Upper lobe of left lung (tissue), 6 donors: ENCODE results near the gene RSRC1. TPM values are rescaled to one million over a fixed set of nuclear protein-coding genes. Genes with fewer than 3 reads are reported as not detected.
"Not testable (repeated sequence)": the region's sequence is repeated elsewhere in the genome, so short reads cannot be mapped to it uniquely, and the experiment has no call there.

Source experiments
- ATAC-seq, 2 donors: fragments of 200-7000 bp; cut with Tn5 transposase; one replicate each; pipeline ENCODE4 v1.9.1; 2022; ENCODE audit warnings: mild to moderate bottlenecking in 2 of 2, moderate library complexity in 2 of 2; ENCODE audit not compliant: low FRiP score in 2 of 2
- DNase-seq, 2 donors: peaks; one replicate each; pipeline ENCODE4 v3.0.0-alpha.2; 2019 to 2020
- H3K27ac ChIP-seq, 4 donors: fragments of 200-600 bp; sonication (generic); one replicate each; pipeline ENCODE4 v1.5.1; 2016 to 2019
- H3K27me3 ChIP-seq, 4 donors: fragments of 200-600 bp; sonication (generic); one replicate each; pipeline ENCODE4 v1.5.1; 2017 to 2019
- H3K36me3 ChIP-seq, 4 donors: fragments of 200-600 bp; sonication (generic); one replicate each; pipeline ENCODE4 v1.5.1; 2016 to 2019
- H3K4me1 ChIP-seq, 4 donors: fragments of 200-600 bp; sonication (generic); one replicate each; pipeline ENCODE4 v1.5.1; 2018 to 2019
- H3K4me3 ChIP-seq, 4 donors: fragments of 200-600 bp; sonication (generic); one replicate each; pipeline ENCODE4 v1.5.1; 2017 to 2019; ENCODE audit warnings: mild to moderate bottlenecking in 2 of 4, moderate library complexity in 1 of 4
- H3K9me3 ChIP-seq, 4 donors: fragments of 200-600 bp; sonication (generic); one replicate each; pipeline ENCODE4 v1.5.1; 2018 to 2019
- CTCF ChIP-seq, 6 experiments: fragments of 450-650 bp in 4 of 6; fragments of 200-600 bp in 2 of 6; sonication (generic) in 2 of 6; IDR thresholded peaks; one replicate each; pipeline ENCODE4 v1.5.1; 2016 to 2019; ENCODE audit warnings: antibody characterized with exemption in 6 of 6
- EP300 ChIP-seq, 4 donors: sonication (generic); formaldehyde crosslinking; IDR thresholded peaks; one replicate each; pipeline ENCODE4 v1.5.1; 2017; ENCODE audit warnings: antibody characterized with exemption in 4 of 4, control low read depth in 2 of 4
- POLR2A ChIP-seq, 4 donors: fragments of 450-650 bp; IDR thresholded peaks; one replicate each; pipeline ENCODE4 v1.5.1; 2016 to 2017; ENCODE audit warnings: antibody characterized with exemption in 4 of 4, mild to moderate bottlenecking in 2 of 4
- POLR2AphosphoS5 ChIP-seq, 2 donors: sonication (generic); formaldehyde crosslinking; IDR thresholded peaks; one replicate each; pipeline ENCODE4 v1.5.1; 2017; ENCODE audit warnings: antibody characterized with exemption in 2 of 2
- WGBS, 2 donors: methylation state at CpG; one replicate each; pipeline ENCODE4 v1.1.5; 2017 to 2018; 5-methylcytosine and 5-hydroxymethylcytosine counted together
- total RNA-seq, 6 donors: library from RNA; depleted of rRNA in 4 of 6; stranded (reverse); fragments of >200 nt in 4 of 6; gene quantifications; one replicate each; pipeline versions ENCODE4 v1.1.0 to v1.2.1, GENCODE V29; 2016 to 2021
- donor health status: DM: no; HTN: no; CAD: no; lungs with moderate emphysema.
- donor health status: DM: no; HTN: yes; CAD: no; lungs with severe emphysema.

RSRC1 gene
- total RNA-seq, 6 donors from 2014 or later = 21.4 to 87.0 (median 24.5) TPM

- Histone ChIP-seq H3K36me3 (no peaks in the 10 kb centered on the region), H3K27me3 (peaks cover 0 to 30% (median 11%) of the 10 kb centered on the region in 4 donors), H3K27ac (peak overlapping the region; percentile 74 to 84 (median 80)), H3K4me3 (peak overlapping the region; percentile 69 to 97 (median 86)), H3K4me1 (peaks cover 18 to 36% (median 29%) of the 10 kb centered on the region in 4 donors), H3K9me3 (peaks cover 0 to 2% (median 0%) of the 10 kb centered on the region in 4 donors)
- no peak for DNase-seq
- TF ChIP-seq POLR2AphosphoS5 (IDR thresholded peaks at IDR 0.05) (no peak), EP300 (IDR thresholded peaks at IDR 0.05) (no peak), CTCF (IDR thresholded peaks at IDR 0.05) (no peak), POLR2A (IDR thresholded peaks at IDR 0.05) (no peak)
- no peak for ATAC-seq
- WGBS, 2 donors = 14% methylated on average over 4 of the region's 4 CpGs
Measured at GRCh38 chr3:158110658-158111018, 749 bp downstream of the RSRC1 start.

GRCh38 chr3:158111861-158112260 lies 2.0 kb downstream of the RSRC1 start:
- 49 to 50% methylated on average over 2 of the region's 2 CpGs for WGBS, 2 donors
- DNase-seq (no peak), ATAC-seq (no peak)
- no peak for TF ChIP-seq POLR2AphosphoS5 (IDR thresholded peaks at IDR 0.05)
- TF ChIP-seq CTCF (IDR thresholded peaks at IDR 0.05) = no peak
- TF ChIP-seq POLR2A (IDR thresholded peaks at IDR 0.05) = no peak
- TF ChIP-seq EP300 (IDR thresholded peaks at IDR 0.05) = no peak
- Histone ChIP-seq H3K27ac (no peak overlapping the region), H3K4me1 (peaks cover 6 to 24% (median 17%) of the 10 kb centered on the region in 4 donors), H3K36me3 (no peaks in the 10 kb centered on the region), H3K4me3 (no peak overlapping the region), H3K9me3 (peaks cover 0 to 2% (median 0%) of the 10 kb centered on the region in 4 donors), H3K27me3 (peaks cover 0 to 18% (median 4%) of the 10 kb centered on the region in 4 donors)

- ATAC-seq, H3K36me3 ChIP-seq, H3K27ac ChIP-seq, DNase-seq, H3K27me3 ChIP-seq, H3K9me3 ChIP-seq, H3K4me3 ChIP-seq: not testable (repeated sequence)
- WGBS, 2 donors = 94 to 96% methylated on average over 2 of the region's 2 CpGs
- peaks cover 0 to 19% (median 12%) of the 10 kb centered on the region in 4 donors for H3K4me1 ChIP-seq
Measured at GRCh38 chr3:158113595-158113994, 3.7 kb downstream of the RSRC1 start.

- no peaks in the 10 kb centered on the region for H3K4me1 ChIP-seq
- H3K9me3 ChIP-seq = no peaks in the 10 kb centered on the region
- H3K27me3 ChIP-seq = no peaks in the 10 kb centered on the region
- peaks cover 6 to 31% (median 12%) of the 10 kb centered on the region in 4 donors for H3K36me3 ChIP-seq
- ATAC-seq = no peak
- H3K4me3 ChIP-seq = no peak overlapping the region
- DNase-seq = no peak
- no peak overlapping the region for H3K27ac ChIP-seq
- TF ChIP-seq POLR2AphosphoS5 (IDR thresholded peaks at IDR 0.05) (no peak), CTCF (IDR thresholded peaks at IDR 0.05) (no peak), EP300 (IDR thresholded peaks at IDR 0.05) (no peak), POLR2A (IDR thresholded peaks at IDR 0.05) (no peak)
Measured at GRCh38 chr3:158120330-158120729, 10.4 kb downstream of the RSRC1 start.

GRCh38 chr3:158121295-158121694 lies 11.4 kb downstream of the RSRC1 start:
- DNase-seq = no peak
- no peaks in the 10 kb centered on the region for H3K27me3 ChIP-seq
- no peak overlapping the region for H3K4me3 ChIP-seq
- no peak overlapping the region for H3K27ac ChIP-seq
- H3K36me3 ChIP-seq = peaks cover 6 to 40% (median 12%) of the 10 kb centered on the region in 4 donors
- H3K4me1 ChIP-seq = no peaks in the 10 kb centered on the region
- TF ChIP-seq POLR2A (IDR thresholded peaks at IDR 0.05) (no peak), CTCF (IDR thresholded peaks at IDR 0.05) (no peak), POLR2AphosphoS5 (IDR thresholded peaks at IDR 0.05) (no peak), EP300 (IDR thresholded peaks at IDR 0.05) (no peak)
- ATAC-seq = no peak
- H3K9me3 ChIP-seq = peaks cover 0 to 3% (median 0%) of the 10 kb centered on the region in 4 donors

GRCh38 chr3:158122721-158123120 lies 12.8 kb downstream of the RSRC1 start:
- not testable (repeated sequence) for H3K27me3 ChIP-seq, H3K27ac ChIP-seq, H3K4me3 ChIP-seq, H3K4me1 ChIP-seq, ATAC-seq, DNase-seq, H3K9me3 ChIP-seq
- H3K36me3 ChIP-seq = peaks cover 6 to 43% (median 13%) of the 10 kb centered on the region in 4 donors
- 75 to 77% methylated on average over 5 of the region's 5 CpGs for WGBS, 2 donors
